NOMO-1 (cell line): Measurements from ENCODE around the gene TTC23.
A peak's percentile ranks its signal among the peaks of the same experiment; 100 is the strongest.

Experiments used
- DNase-seq, 2 experiments: peaks; one replicate each; lab custom pipeline; 2025; ENCODE audit not compliant: unreplicated experiment in 2 of 2; lab: John Stamatoyannopoulos, UW

Gene TTC23

DNA sequence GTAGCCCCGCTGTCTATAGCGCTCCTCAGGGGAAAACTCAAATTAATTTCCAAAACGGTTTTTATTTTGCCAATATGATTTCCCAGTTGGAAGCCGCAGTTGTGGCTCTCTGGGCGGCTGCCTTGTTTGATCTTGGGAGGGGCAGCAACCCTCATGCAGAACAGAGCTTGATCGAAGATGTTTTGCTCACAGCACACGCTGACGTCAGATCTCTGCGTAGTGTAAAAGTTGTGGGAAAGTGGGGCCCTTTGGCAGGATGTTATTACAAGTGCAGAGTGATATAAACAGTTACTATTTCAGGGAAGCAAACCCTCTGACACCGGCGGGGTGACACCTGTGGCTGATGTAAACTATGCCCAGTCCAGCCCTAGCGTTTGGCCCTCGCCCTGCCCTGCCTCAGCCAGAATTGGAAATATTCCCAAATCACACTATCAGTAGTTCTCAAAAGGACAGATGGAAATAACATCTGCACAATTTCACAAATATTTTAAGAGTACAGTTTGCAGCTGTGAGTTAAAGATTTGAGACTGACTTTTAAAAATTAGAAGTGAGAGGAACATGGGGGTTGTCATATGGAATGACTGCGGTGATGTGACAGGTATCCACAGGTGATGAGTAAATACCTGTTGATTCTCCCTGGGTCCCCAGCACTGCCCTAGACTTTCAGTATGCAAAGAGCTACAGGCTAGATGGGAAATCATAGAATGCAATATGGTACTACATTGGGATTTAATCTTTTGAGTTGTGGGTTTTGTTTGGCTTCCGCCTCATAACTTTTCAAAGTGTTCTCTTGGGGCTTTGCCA is 142.8 kb downstream of the TTC23 start:
- no peak for DNase-seq

DNA sequence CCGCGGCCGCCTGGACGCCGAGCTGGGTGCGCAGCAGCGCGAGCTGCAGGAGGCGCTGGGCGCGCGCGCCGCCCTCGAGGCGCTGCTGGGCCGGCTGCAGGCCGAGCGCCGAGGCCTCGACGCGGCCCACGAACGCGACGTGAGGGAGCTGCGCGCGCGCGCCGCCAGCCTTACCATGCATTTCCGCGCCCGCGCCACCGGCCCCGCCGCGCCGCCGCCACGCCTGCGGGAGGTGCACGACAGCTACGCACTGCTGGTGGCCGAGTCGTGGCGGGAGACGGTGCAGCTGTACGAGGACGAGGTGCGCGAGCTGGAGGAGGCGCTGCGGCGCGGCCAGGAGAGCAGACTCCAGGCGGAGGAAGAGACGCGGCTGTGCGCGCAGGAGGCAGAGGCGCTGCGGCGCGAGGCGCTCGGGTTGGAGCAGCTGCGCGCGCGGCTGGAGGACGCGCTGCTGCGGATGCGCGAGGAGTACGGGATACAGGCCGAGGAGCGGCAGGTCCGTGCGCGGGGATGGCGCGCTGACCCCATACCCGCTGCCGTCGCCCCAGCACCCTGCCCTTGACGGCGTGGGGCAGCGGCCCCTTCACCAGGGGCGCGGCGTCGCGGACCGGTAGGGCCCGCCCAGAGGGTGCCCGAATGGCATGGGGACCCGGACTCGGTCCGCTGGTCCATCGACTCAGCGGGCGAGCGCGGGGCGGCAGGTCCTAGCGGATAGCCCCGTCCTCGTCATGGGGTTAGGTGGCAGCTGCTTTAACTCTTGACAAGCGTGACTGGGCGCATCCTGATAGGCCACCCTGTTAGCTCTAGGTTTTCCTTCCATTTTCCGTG is 143.7 kb downstream of the TTC23 start:
- no peak for DNase-seq

DNA sequence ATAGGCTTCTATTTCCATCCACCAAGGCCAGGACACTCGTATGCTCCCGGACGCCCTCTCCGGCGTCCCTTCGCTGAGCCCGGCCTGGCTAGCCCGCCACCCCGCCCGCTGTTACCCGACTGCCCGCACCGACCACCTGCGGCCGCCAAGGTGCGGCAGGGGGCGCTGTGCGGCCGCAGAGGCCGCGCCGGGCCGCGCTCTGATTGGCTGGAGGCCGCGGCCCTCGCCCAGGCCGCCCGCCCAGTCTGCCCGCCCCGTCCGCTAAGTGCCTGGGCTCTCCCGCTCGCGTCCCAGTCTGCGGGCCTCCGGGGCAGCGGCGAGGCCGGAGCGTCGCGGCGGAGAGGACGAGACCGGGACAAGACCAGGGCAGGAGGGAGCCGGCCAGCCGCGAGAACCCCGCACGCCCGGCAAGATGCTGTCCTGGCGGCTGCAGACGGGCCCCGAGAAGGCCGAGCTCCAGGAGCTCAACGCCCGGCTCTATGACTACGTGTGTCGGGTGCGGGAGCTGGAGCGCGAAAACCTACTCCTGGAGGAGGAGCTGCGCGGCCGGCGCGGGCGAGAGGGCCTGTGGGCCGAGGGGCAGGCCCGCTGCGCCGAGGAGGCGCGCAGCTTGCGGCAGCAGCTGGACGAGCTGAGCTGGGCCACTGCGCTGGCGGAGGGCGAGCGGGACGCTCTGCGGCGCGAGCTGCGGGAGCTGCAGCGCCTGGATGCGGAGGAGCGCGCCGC is 144.4 kb downstream of the TTC23 start, which contains the start of gene SYNM:
SYNM (plus strand) TSS at position 293 of the 726 bp plus-strand sequence; CDS start at position 413, 120 bp downstream.
- DNase-seq: no peak

DNA sequence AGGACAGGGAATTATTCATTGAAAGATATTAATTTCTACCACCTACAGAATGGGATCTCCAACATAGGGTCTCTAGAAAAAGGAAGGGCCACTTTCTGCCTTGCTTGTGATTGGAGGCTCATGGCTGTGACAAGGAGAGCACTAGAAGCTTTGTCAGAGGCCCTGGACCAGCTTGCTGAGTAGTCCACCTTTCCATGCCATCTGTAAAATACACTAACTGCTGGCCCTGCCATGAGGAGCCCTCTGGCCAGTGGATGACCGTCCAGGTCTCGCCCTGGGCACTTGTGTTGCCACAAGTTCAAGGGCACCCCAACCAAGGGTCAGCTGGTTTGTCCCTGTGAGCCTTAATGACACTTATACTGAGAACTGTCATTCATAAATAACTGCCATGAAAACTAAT is 146.1 kb downstream of the TTC23 start:
- no peak for DNase-seq

DNA sequence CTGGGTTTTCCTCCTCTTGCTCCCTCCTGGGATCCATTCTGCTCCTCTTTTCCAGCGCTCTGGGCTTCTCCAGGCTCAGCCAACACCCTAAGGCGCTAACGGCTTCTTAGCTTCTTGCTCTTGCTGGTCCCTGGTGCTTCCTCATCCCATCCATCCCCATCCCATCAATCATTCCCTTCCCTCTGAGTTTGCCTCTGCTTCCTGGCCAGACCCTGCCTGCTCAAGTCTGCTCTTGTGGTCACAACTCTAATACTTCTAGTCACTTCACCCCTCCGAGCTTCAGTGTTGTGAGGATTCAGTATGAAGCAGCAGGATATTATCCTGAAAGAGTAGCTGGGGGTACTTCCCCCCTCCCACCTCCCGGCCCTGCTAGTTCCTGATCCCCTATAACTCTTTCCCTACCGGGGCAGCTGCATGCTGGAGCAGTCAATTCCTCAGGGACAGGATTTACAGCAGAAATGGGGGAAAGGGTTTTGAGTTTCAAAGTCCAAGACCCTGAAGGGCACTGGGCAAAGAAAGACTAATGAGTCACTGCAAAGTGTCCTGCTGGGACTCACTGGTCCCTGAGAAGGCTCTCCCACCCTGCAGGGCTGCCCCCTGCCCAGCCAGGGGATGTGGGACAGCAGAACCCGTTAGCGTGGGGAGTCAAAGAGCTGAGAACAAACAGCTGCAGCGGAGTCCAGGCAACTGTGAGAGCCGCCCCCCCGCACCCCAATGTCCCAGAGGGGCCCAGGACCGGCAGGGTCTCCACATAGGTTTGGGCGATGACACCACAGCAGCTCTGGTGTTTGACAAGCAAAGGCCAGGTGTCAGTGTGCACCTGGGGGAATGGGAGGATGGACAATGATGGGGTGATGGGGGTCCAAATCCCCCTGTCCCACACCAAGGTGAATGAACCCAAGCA is 146.8 kb downstream of the TTC23 start:
- DNase-seq: no peak

DNA sequence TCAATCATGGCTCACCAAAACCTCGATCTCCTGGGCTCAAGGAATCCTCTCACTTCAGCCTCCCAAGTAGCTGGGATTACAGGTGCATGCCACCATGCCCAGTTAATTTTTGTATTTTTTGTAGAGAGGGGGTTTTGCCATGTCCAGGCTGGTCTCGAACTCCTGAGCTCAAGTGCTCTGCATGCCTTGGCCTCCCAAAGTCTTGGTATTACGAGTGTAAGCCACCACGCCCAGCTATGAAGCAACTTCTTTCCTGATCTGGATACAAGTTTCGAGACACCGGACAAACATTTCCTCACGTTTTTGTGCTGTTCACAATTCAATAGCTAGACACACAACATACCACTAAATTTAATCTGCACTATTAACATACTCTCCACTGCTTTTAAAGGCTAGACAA is 147.9 kb downstream of the TTC23 start:
- no peak for DNase-seq

DNA sequence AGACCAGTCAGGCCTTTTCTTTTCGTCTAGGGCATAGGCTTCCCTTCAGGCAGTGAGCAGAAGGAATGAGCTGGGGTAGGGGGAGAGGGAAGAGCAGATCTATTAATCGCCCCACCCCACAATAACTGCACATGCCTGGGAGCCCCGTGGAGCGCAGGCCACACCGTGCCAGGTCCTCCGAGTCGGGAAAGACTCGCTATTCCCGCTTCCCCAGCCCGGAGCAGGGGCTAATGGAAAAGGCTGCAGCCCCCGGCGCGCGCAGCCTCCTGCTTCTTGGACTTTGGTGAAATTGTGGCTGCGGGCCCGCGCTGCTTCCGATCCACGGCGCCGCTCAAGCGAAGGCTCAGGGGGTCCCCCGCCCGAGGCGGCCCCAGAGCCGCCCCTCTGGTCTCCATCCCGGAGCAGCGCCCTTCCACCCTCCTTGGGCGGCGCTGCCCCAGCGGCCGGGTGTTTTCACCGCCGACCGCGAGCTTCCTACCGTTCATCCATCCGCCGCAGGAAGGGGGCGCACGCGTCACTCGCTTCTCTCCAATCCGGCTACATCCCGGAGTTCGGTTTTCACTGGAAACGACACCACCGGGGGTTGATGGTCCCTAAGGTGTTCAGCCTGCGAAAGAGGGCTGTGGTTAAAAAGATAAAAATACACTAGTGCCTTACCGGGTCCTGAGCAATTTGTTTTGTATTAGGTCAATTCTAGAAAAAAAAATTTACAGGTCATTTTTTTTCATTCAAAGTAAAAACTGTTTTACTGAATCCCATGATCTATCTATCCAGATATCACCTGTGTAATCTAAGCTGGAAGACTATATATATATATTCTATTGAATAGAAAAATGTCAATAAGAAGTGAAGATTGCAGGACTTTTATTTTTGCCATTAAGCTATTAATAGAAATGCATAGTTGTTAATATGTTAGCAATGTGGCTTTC is 148.9 kb downstream of the TTC23 start:
- DNase-seq: peak; percentile 29 to 32

DNA sequence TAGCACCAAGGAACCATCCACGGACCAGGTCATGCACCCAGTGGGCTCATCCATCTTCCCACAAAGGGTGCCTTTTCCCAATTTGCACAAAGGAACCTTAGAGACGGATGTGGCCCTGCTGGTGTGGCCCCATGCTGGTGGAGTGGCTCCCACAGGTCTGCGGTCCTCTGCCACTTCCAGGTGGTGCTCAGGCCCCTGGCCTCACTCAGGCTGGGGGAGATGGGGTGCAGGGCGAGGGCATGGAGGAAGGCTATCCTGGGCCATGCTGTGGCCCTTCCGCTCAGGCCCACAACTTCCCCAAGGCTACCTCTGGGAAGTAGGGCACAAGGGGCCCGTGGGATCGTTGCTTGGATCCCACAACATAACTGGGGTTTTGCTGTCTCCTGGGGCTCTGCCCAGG is 149.7 kb downstream of the TTC23 start:
- DNase-seq: no peak

DNA sequence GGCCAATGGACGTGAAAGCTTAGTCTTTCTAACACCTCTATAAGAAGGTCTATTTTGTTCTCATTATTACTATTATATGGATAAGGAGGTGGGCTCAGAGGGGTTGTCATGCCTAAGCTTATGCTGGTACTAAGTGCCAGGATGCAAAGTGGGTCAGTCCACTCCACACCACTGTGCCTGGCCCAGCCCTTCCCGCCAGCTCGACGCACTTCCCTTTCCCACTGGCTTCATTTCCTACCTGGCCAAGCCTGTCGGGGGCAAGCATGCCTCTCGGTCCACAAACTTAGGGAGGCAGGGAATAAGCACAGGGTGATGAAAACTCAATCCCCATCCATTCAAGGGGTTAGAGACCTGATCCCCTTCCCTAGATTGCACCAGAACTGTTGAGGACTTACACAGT is 150.4 kb downstream of the TTC23 start:
- DNase-seq: no peak

DNA sequence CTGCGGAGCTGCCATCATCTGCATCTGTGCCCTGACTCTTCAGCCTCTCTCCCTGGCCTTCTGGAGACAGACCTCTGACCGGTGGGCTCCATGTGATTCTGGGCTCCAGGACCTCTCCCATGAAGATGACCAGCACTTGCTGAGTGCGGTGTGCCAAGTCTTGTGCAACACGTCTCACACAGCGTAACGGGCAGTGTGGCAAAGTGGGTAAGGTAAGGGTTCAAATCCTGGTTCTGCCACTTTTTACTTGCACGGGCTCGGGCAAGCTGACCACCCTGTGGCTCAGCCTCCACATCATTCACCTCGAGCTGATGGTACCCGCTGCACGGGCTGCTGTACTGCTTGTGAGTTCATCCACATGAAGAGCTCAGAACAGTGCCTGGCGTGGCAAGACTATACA is 151.0 kb downstream of the TTC23 start:
- DNase-seq: no peak

DNA sequence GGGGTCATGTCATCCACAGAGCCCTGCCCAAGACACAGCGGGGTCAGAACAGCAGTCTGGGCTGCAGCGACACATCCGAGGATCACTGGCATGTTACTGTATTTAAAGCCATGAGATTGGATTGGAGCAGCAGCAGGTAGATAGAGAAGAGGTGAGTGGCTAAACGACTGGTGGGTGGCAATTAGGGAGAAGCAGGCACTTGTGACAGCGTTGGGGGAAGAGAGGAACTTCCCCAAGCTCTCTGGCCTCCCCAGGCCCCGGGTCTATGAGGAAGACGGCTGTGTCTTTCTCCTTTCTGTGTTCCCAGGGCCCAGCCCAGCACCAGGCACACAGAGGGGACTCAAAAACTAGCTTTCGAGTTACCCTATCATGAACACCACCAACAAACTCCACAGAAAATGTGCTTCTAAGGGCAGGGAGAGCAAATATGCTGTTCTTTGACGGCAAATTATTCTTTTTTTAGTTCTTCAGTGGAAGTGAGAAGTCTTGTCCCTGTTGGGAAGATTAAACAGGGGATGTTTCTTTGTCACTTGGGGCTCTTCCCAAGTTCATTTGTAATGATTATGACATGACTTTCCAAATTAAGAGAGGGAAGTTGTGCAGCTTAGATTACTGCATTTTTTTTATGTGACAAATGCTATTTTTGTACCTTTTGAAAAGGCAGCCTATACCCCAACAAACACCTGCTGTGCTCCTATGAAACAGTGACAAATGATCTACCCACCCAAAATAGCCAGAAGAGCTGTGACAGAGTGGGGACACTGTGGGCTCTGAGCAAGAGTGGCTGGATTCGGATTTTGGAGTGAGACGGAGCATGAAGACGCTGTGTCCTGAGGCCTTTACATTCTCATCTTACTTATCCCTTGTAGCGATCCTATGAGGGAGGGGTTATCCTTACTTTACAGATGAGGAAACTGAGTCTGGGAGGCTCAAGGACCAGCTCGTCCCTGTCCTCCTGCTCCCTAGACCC is 151.7 kb downstream of the TTC23 start:
- DNase-seq: no peak

DNA sequence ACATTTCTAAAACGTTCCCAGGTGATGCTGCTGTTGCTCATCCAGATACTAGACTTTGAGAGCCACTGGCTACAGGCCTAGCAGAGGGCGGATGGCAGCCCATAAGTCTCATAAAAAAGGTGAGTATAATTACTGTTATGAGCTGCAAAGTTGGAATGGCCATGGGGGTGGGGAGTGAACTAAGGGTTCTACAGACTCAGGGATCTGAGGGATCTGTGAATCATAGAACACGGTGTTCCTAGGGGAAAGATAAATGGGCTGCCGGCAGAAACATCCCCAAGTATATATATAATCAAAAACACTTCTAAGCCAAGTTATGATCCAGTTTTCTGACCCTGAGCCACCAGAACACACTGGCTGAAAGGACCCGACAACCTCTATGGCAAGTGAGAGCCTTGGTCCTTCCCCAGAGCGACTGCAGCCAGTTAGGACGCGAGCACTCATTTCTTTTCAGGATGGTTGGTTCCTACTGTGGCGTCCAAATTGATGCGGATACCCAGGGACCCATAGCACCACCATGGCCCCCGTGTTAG is 152.4 kb downstream of the TTC23 start:
- DNase-seq: no peak

DNA sequence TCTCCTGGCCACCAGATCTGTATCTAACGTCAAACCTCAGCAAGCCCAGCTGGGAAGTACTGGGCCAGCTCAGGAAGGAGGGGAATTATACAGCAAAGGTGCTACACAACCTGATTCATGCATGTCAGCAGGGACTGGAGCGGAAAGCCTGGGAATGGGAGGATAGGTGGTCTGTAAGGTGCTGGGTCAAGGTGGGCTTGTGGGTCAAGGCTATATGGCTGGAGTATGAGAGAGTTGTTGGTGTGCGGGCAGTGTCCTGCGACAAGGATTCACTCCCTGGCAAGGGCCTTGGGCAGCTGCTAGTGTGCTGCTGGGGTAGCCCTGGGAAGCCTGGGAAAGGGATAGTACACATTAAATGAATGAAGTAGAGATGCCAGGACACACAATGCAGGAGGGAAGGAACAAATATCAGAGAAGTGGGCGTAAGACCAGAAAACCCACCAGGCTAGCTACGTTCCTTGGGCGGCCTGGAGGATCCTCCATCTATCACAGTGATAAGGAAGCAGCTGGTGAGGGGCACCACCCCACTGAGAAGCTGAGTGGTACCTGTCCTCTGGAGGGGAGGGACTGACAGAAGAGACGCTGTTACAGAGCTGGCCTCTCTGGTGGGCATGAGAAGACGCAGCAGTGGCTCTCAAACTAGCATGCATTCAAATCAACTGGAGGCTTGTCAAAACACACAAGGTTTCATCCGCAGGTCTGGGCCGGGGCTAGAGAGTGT is 153.0 kb downstream of the TTC23 start:
- no peak for DNase-seq

DNA sequence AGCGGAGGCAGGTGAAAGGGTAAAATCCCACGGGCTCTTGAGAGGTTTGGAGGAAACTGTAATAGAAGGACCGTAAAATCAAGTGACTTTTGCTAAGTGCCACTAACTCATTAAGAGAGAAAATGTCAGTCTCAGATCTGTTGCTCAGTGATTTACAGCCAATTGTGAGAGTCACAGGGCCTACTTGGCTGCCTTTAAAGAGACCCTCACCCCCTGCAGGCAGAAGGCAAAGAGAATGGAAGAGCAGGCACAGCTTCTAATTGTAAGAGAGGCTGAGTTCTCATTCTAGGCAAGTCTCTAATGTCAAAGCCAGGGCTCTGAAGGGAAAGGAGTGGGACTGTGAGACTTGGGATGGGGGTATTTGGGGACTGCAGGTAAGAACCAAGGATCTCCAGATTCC is 153.8 kb downstream of the TTC23 start:
- DNase-seq: no peak

DNA sequence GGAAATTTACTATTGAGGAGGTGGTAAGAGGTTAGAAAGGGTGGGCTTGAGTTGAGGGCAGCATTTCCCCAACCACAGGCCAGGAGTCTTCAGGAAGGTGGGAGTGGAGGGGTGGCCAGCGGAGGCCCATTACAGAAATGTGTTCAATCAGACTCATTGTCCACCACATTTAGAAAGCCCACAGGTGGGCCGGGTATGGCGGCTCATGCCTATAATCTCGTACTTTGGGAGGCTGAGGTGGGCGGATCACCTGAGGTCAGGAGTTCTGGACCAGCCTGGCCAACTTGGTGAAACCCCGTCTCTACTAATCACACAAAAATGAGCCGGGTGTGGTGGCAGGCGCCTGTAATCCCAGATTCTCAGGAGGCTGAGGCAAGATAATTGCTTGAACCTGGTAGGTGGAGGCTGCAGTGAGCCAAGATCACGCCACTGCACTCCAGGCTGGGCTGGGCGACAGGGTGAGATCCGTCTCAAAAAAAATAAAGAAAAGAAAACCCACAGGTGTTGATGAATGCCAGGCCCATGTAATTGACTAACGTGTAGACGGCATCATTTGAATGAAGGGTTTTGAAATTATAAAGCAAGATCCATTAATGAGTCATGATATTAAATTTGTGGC is 156.7 kb downstream of the TTC23 start:
- no peak for DNase-seq

DNA sequence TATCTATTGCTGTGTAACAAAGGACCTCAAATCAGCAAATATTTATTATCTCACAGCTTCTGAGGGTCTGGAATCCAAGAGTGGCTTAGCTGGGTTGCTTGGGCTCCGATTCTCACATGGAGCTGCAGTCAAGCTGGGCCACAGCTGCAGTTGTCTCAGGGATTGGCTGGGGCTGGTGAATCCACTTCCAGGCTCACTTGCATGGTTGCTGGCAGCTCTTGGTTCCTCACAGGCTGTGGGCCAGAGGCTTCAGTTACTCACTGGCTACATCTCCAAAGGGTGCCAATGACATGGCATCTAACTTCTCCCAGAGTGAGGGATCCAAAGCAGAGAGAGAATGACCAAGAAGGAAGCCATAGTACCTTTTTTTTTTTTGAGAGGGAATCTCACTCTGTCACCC is 158.4 kb downstream of the TTC23 start:
- DNase-seq: no peak
